Right lobe of liver (tissue), 6 donors: ENCODE data around the gene NKAIN4. TPM values are rescaled to one million over a fixed set of nuclear protein-coding genes. Genes with fewer than 3 reads are reported as not detected.
"Not testable (repeated sequence)": the region's sequence is repeated elsewhere in the genome, so short reads cannot be mapped to it uniquely, and the experiment has no call there.

Source experiments
- ATAC-seq, 4 donors: fragments of 200-7000 bp; cut with Tn5 transposase; one replicate each; pipeline ENCODE4 v1.9.1; 2020; ENCODE audit warnings: mild to moderate bottlenecking in 4 of 4, moderate library complexity in 4 of 4
- DNase-seq, 3 donors: peaks; one replicate each; pipeline ENCODE4 v3.0.0-alpha.2; 2020
- H3K27ac ChIP-seq, 3 donors: fragments of 200-600 bp; one replicate each; pipeline ENCODE4 v1.8.0; 2022
- H3K27me3 ChIP-seq, 2 donors: fragments of 200-600 bp; one replicate each; pipeline ENCODE4 v1.8.0; 2022
- H3K36me3 ChIP-seq, 4 donors: fragments of 200-600 bp; sonication (generic) in 1 of 4; one replicate each; pipeline versions ENCODE4 v1.5.1 to v1.8.0; 2017 to 2022; ENCODE audit warnings: control low read depth in 1 of 4
- H3K4me1 ChIP-seq, 4 donors: fragments of 200-600 bp; sonication (generic) in 1 of 4; one replicate each; pipeline versions ENCODE4 v1.5.1 to v1.8.0; 2017 to 2022; ENCODE audit warnings: control low read depth in 1 of 4
- H3K4me3 ChIP-seq, 3 donors: fragments of 200-600 bp; one replicate each; pipeline ENCODE4 v1.8.0; 2022
- H3K9me3 ChIP-seq, 4 donors: fragments of 200-600 bp; sonication (generic) in 1 of 4; one replicate each; pipeline versions ENCODE4 v1.5.1 to v1.8.0; 2017 to 2022; ENCODE audit warnings: control low read depth in 1 of 4
- POLR2A ChIP-seq: fragments of 450-650 bp; IDR thresholded peaks from one replicate; pipeline ENCODE4 v1.6.1; 2017; ENCODE audit warnings: antibody characterized with exemption, mild to moderate bottlenecking
- WGBS: methylation state at CpG from one replicate; pipeline ENCODE4 v1.1.6; 2018; ENCODE audit warnings: low coverage, low lambda C conversion rate; ENCODE audit not compliant: insufficient coverage; ENCODE audit errors: missing lambda C conversion rate; 5-methylcytosine and 5-hydroxymethylcytosine counted together
- intact Hi-C, 2 donors: fragments of 100-400 bp; cut with DNase I; formaldehyde crosslinking; loops; one replicate each; pipeline versions ENCODE4 v1.11.2 to v1.14.1; 2022
- total RNA-seq, 6 experiments: library from RNA; depleted of rRNA in 2 of 6; stranded (reverse); fragments of >200 nt in 2 of 6; fragmentation: NEBNext Ultra II Directional in 3 of 6; extraction: Animal tissue kit (Norgen Biotek cat#: 25700) in 3 of 6; gene quantifications; one replicate each; pipeline versions ENCODE4 v1.1.0 to v1.2.4, GENCODE V29; 2016 to 2023
- TF ChIP-seq, protein P1 (sequence below), 4 donors: fragments of 200-600 bp in 3 of 4; fragments of 450-650 bp in 1 of 4; IDR thresholded peaks; one replicate each; pipeline versions ENCODE4 v1.5.1 to v1.8.0; 2016 to 2022; ENCODE audit warnings: antibody characterized with exemption in 4 of 4, mild to moderate bottlenecking in 2 of 4
- donor health status: DM: no; HTN: yes; CAD: no.
- donor health status: DM: no; HTN: no; CAD: no.
- donor health status: DM: no; HTN: no; CAD: no.
- donor health status: DM: no; HTN: yes; CAD: no.
- donor health status: DM: no; HTN: yes; CAD: no.

NKAIN4 gene
- total RNA-seq, 6 experiments from 2014 or later, result not detected

DNA sequence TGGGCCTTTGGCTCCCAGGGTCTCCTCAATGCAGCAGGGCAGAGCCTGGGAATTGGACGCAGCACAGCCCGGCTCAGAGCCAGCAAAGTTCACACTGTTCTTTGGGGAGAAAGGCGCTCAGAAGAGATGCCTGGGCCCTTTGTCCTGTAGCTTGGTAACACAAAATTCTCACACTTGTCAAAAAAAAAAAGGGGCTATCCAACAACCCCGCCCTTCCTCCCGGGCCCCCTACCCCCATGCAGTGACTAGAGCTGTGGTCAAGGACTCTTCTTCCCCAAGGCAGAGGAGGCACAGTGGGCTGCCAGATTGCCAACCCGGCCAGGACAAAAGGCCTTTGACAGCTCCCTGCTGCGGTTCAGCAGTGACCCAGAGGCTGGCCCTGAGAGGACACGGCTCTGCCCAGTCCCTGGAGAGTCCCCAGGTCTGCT lies 2.0 kb downstream of the NKAIN4 start:
- no peak for DNase-seq
- ATAC-seq, result no peak
- no peaks in the 10 kb centered on the region for H3K9me3 ChIP-seq
- H3K27ac ChIP-seq, result no peak overlapping the region
- WGBS, result 41% methylated on average over 2 of the region's 8 CpGs
- TF ChIP-seq POLR2A, result no peak
- TF ChIP-seq, protein P1, sequence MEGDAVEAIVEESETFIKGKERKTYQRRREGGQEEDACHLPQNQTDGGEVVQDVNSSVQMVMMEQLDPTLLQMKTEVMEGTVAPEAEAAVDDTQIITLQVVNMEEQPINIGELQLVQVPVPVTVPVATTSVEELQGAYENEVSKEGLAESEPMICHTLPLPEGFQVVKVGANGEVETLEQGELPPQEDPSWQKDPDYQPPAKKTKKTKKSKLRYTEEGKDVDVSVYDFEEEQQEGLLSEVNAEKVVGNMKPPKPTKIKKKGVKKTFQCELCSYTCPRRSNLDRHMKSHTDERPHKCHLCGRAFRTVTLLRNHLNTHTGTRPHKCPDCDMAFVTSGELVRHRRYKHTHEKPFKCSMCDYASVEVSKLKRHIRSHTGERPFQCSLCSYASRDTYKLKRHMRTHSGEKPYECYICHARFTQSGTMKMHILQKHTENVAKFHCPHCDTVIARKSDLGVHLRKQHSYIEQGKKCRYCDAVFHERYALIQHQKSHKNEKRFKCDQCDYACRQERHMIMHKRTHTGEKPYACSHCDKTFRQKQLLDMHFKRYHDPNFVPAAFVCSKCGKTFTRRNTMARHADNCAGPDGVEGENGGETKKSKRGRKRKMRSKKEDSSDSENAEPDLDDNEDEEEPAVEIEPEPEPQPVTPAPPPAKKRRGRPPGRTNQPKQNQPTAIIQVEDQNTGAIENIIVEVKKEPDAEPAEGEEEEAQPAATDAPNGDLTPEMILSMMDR (IDR thresholded peaks at IDR 0.05), result no peak
- intact Hi-C loops, result no loop called here
- peaks cover 0 to 9% of the 10 kb centered on the region in 2 donors for H3K27me3 ChIP-seq
- no peaks in the 10 kb centered on the region for H3K36me3 ChIP-seq
- H3K4me1 ChIP-seq, result no peaks in the 10 kb centered on the region
- H3K4me3 ChIP-seq, result no peak overlapping the region

DNA sequence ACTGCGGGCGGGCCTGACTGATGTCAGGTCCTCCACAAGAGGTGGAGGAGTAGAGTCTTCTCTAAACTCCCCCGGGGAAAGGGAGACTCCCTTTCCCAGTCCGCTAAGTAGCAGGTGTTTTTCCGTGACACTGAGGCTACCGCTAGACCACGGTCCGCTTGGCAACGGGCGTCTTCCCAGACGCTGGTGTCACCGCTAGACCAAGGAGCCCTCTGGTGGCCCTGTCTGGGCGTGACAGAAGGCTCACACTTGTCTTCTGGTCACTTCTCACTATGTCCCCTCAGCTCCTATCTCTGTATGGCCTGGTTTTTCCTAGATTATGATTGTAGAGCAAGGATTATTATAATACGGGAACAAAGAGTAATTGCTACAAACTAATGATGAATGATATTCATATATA lies 2.9 kb downstream of the NKAIN4 start:
- H3K9me3 ChIP-seq, H3K27me3 ChIP-seq, H3K4me3 ChIP-seq, H3K4me1 ChIP-seq, H3K36me3 ChIP-seq, H3K27ac ChIP-seq, DNase-seq, intact Hi-C loops, ATAC-seq: not testable (repeated sequence)
- WGBS, result 23% methylated on average over 6 of the region's 14 CpGs
- TF ChIP-seq, protein P1 (IDR thresholded peaks at IDR 0.05), result peak in 2 of 4 donors; percentile 6 to 21

DNA sequence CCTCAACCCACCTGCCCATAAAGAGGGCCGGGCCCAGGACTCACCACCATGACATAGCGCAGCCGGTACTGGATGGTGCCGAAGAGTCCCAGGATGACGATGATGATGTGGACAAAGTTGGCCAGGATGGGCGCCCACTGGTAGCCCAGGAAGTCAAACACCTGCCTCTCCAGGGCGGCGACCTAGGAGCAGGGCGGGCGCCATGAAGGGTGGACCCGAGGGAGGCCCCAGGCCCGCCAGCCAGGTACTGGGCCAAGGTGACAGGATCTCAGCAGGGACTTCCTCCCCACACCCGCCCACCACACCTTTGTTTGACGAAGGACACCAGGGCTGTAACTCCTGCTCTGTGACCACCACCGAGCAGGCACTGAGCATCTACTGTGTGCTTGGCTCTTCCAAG lies 4.4 kb downstream of the NKAIN4 start:
- Histone ChIP-seq H3K36me3 (no peaks in the 10 kb centered on the region), H3K4me3 (no peak overlapping the region), H3K4me1 (no peaks in the 10 kb centered on the region), H3K27ac (no peak overlapping the region), H3K9me3 (no peaks in the 10 kb centered on the region), H3K27me3 (peaks cover 0 to 4% of the 10 kb centered on the region in 2 donors)
- intact Hi-C loops, result no loop called here
- no peak for TF ChIP-seq POLR2A
- TF ChIP-seq, protein P1 (IDR thresholded peaks at IDR 0.05), result no peak
- no CpG with 5 or more reads among the region's 15 CpGs for WGBS
- no peak for DNase-seq
- ATAC-seq, result no peak

DNA sequence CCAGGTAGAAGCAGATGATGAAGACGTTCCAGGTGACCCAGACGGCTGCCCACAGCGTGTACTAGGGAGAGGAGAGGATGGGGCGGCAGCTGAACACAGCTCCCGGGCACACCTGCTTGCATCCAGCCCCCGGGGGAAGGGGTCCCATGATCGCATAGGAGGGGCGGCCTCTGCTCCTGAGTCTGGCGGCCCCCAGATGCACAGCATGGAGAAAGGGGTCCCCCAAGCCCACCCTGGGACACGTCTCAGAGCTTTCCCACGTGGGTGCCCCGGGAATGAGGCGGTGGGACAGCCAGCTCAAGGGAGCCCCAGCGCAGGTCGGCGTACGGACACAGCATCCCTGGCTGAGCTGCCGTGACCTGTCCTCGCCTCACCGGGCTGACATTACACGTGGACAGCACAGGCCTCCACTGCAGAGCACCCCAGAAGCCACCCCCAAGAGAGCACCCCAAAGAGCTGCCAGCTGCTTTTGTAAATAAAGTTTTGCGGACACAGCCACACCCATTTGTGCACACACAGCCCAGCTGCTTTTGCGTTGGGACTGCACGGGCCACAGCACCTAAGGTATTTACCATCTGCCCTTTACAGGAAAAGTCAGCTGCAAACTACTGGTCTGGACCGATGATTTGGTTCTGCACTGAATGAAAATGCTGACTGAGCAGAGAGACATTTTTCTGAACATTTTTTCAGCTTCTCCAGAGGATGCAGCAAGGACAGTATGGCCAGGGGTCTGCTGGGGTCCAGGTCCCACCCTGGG lies 5.2 kb downstream of the NKAIN4 start:
- ATAC-seq (no peak), DNase-seq (no peak)
- 35% methylated on average over 5 of the region's 25 CpGs for WGBS
- Histone ChIP-seq H3K27me3 (no peaks in the 10 kb centered on the region), H3K4me3 (no peak overlapping the region), H3K27ac (no peak overlapping the region), H3K9me3 (no peaks in the 10 kb centered on the region), H3K4me1 (no peaks in the 10 kb centered on the region), H3K36me3 (no peaks in the 10 kb centered on the region)
- TF ChIP-seq, protein P1 (IDR thresholded peaks at IDR 0.05), result no peak
- no peak for TF ChIP-seq POLR2A
- intact Hi-C loops, result no loop called here
